Sigmoid colon (tissue), 7 donors: ENCODE measurements around the gene FBLN1. TPM values are rescaled to one million over a fixed set of nuclear protein-coding genes. Genes with fewer than 3 reads are reported as not detected.

Source experiments
- DNase-seq: peaks from one replicate; pipeline ENCODE4 v3.0.0-alpha.2; 2019
- H3K27ac ChIP-seq, 4 donors: fragments of 200-600 bp; sonication (generic); one replicate each; pipeline ENCODE4 v1.5.1; 2016 to 2019; ENCODE audit warnings: mild to moderate bottlenecking in 1 of 4
- H3K27me3 ChIP-seq, 3 donors: fragments of 200-600 bp; sonication (generic); one replicate each; pipeline ENCODE4 v1.5.1; 2019; ENCODE audit warnings: mild to moderate bottlenecking in 1 of 3
- H3K36me3 ChIP-seq, 4 donors: fragments of 200-600 bp; sonication (generic); one replicate each; pipeline ENCODE4 v1.5.1; 2016 to 2019
- H3K4me1 ChIP-seq, 4 donors: fragments of 200-600 bp; sonication (generic); one replicate each; pipeline ENCODE4 v1.5.1; 2017 to 2019
- H3K4me3 ChIP-seq, 4 donors: fragments of 200-600 bp; sonication (generic); one replicate each; pipeline ENCODE4 v1.5.1; 2017 to 2019; ENCODE audit warnings: mild to moderate bottlenecking in 2 of 4, moderate library complexity in 1 of 4
- H3K9me3 ChIP-seq, 4 donors: fragments of 200-600 bp in 3 of 4; sonication (generic) in 3 of 4; one replicate each; pipeline versions ENCODE4 v1.5.1 to v1.6.1; 2013 to 2019
- EP300 ChIP-seq, 4 donors: sonication (generic); formaldehyde crosslinking; IDR thresholded peaks; one replicate each; pipeline ENCODE4 v1.6.1; 2017; ENCODE audit warnings: antibody characterized with exemption in 4 of 4
- POLR2A ChIP-seq, 2 donors: fragments of 450-650 bp; IDR thresholded peaks; one replicate each; pipeline ENCODE4 v1.6.1; 2016; ENCODE audit warnings: antibody characterized with exemption in 2 of 2, mild to moderate bottlenecking in 2 of 2, moderate library complexity in 2 of 2
- POLR2AphosphoS5 ChIP-seq, 4 donors: sonication (generic); formaldehyde crosslinking; IDR thresholded peaks; one replicate each; pipeline ENCODE4 v1.6.1; 2017; ENCODE audit warnings: antibody characterized with exemption in 4 of 4
- WGBS, 2 donors: extraction: QIAGEN DNeasy Blood & Tissue Kit; methylation state at CpG; one replicate each; pipeline ENCODE4 v1.1.7; 2013; 5-methylcytosine and 5-hydroxymethylcytosine counted together
- intact Hi-C: fragments of 100-400 bp; cut with DNase I; formaldehyde crosslinking; loops from one replicate; pipeline ENCODE4 v1.15.1; 2023
- polyA plus RNA-seq, 3 donors: library from polyadenylated mRNA; stranded (reverse); fragments of 200-250 nt; gene quantifications; one replicate each; pipeline ENCODE4 v1.2.3, GENCODE V29; 2013
- total RNA-seq, 4 donors: library from RNA; depleted of rRNA; stranded (reverse); fragments of >200 nt; gene quantifications; one replicate each; pipeline ENCODE4 v1.1.0, GENCODE V29; 2016
- TF ChIP-seq, protein P1 (sequence below), 4 experiments: fragments of 450-650 bp in 3 of 4; fragments of 200-600 bp in 1 of 4; IDR thresholded peaks; one replicate each; pipeline ENCODE4 v1.5.1; 2016 to 2019; ENCODE audit warnings: antibody characterized with exemption in 4 of 4, mild to moderate bottlenecking in 3 of 4, moderate library complexity in 2 of 4
- donor health status: healthy with polysubstance abuse.
- donor health status: Bipolar disorder and iron deficiency.
- donor health status: healthy.

The FBLN1 gene, protein sequence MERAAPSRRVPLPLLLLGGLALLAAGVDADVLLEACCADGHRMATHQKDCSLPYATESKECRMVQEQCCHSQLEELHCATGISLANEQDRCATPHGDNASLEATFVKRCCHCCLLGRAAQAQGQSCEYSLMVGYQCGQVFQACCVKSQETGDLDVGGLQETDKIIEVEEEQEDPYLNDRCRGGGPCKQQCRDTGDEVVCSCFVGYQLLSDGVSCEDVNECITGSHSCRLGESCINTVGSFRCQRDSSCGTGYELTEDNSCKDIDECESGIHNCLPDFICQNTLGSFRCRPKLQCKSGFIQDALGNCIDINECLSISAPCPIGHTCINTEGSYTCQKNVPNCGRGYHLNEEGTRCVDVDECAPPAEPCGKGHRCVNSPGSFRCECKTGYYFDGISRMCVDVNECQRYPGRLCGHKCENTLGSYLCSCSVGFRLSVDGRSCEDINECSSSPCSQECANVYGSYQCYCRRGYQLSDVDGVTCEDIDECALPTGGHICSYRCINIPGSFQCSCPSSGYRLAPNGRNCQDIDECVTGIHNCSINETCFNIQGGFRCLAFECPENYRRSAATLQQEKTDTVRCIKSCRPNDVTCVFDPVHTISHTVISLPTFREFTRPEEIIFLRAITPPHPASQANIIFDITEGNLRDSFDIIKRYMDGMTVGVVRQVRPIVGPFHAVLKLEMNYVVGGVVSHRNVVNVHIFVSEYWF
- total RNA-seq (100 to 1,000 TPM; 123 to 230 (median 205) TPM), polyA plus RNA-seq (10 to 100 TPM in 2 of 3 donors, 1 to 10 TPM in 1; 9.0 to 43.6 (median 33.0) TPM)

DNA sequence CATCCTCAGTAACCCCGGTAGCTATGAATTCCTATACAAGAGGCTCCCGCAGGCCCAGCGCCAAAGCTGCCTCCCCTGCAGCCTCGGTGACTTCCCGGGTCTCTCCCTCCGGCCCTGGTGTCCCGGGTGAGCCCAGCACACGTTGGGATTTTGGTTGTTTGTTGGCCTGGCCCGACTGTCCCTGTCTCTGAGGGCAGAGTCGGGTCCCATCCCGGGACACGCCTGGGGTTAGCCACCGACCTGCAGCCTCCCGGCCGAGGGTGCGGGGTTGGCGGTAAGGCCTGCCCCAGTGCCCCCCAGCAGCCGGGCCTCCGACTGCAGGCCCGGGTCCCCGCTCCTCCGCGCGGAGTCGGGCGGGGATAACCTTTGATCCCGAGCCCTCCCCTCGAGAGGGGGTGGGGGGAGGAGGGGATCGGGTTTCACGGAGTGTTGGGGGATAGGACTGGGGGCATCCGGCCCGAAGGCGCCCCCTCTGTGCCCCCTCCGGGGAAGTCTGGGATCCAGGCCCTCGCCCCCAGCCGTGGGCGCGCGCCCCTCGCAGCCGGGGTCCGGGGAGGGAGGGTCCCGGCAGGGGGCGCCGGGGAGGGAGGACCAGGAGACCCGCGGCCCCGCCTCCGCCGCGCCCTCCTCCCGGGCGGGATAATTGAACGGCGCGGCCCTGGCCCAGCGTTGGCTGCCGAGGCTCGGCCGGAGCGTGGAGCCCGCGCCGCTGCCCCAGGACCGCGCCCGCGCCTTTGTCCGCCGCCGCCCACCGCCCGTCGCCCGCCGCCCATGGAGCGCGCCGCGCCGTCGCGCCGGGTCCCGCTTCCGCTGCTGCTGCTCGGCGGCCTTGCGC lies at the start of gene FBLN1:
Gene FBLN1 (plus strand): TSS at position 669 of the 835 bp plus-strand sequence. CDS start 103 bp downstream, at position 772.
- intact Hi-C loops = no loop called here
- H3K4me1 ChIP-seq = peaks cover 0 to 45% (median 38%) of the 10 kb centered on the region in 4 donors
- H3K9me3 ChIP-seq = no peaks in the 10 kb centered on the region
- 3 to 6% methylated on average over 89 of the region's 89 CpGs for WGBS, 2 donors
- H3K27me3 ChIP-seq = peaks cover 8 to 21% (median 11%) of the 10 kb centered on the region in 3 donors
- H3K27ac ChIP-seq = peak within 1 kb of the TSS; percentile 74 to 82 (median 78)
- no peak for DNase-seq
- TF ChIP-seq POLR2AphosphoS5 (IDR thresholded peaks at IDR 0.05) = peak in 2 of 4 donors; percentile 26 to 52
- TF ChIP-seq, protein P1, sequence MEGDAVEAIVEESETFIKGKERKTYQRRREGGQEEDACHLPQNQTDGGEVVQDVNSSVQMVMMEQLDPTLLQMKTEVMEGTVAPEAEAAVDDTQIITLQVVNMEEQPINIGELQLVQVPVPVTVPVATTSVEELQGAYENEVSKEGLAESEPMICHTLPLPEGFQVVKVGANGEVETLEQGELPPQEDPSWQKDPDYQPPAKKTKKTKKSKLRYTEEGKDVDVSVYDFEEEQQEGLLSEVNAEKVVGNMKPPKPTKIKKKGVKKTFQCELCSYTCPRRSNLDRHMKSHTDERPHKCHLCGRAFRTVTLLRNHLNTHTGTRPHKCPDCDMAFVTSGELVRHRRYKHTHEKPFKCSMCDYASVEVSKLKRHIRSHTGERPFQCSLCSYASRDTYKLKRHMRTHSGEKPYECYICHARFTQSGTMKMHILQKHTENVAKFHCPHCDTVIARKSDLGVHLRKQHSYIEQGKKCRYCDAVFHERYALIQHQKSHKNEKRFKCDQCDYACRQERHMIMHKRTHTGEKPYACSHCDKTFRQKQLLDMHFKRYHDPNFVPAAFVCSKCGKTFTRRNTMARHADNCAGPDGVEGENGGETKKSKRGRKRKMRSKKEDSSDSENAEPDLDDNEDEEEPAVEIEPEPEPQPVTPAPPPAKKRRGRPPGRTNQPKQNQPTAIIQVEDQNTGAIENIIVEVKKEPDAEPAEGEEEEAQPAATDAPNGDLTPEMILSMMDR (IDR thresholded peaks at IDR 0.05) = no peak
- TF ChIP-seq POLR2A (IDR thresholded peaks at IDR 0.05) = no peak
- H3K36me3 ChIP-seq = no peaks in the 10 kb centered on the region
- H3K4me3 ChIP-seq = peak within 1 kb of the TSS; percentile 48 to 63 (median 61)

DNA sequence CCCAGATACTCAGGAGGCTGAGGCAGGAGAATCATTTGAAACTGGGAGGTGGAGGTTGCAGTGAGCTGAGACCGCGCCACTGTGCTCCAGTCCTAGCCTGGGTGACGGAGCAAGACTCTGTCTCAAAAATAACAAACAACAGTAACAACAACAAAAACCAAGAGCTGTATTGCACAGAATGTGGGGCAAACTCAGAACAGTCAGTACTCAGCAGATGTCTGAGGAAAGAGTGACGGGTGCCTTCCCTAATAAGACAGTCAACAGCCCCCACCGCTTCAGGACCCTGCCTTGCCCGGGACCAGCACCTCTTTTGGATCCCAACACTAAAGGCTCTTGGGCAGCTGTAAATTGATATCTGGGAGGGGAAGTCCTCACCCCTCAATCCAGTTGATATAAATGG lies 48.9 kb upstream of the FBLN1 start:
- intact Hi-C loops = loop anchor here (5.0 kb wide), 1 partner anchor 44 kb away; no protein-coding TSS in a partner anchor
- Histone ChIP-seq H3K4me3 (no peak overlapping the region), H3K36me3 (no peaks in the 10 kb centered on the region), H3K27ac (peak overlapping the region in 1 of 4 donors; percentile 20), H3K9me3 (no peaks in the 10 kb centered on the region), H3K27me3 (no peaks in the 10 kb centered on the region), H3K4me1 (peaks cover 0 to 10% (median 4%) of the 10 kb centered on the region in 4 donors)
- WGBS, 2 donors = 83 to 93% methylated on average over 6 of the region's 6 CpGs
- no peak for TF ChIP-seq POLR2AphosphoS5 (IDR thresholded peaks at IDR 0.05)
- TF ChIP-seq POLR2A (IDR thresholded peaks at IDR 0.05) = no peak
- no peak for TF ChIP-seq EP300 (IDR thresholded peaks at IDR 0.05)
- TF ChIP-seq, protein P1 (IDR thresholded peaks at IDR 0.05) = no peak
- no peak for DNase-seq

DNA sequence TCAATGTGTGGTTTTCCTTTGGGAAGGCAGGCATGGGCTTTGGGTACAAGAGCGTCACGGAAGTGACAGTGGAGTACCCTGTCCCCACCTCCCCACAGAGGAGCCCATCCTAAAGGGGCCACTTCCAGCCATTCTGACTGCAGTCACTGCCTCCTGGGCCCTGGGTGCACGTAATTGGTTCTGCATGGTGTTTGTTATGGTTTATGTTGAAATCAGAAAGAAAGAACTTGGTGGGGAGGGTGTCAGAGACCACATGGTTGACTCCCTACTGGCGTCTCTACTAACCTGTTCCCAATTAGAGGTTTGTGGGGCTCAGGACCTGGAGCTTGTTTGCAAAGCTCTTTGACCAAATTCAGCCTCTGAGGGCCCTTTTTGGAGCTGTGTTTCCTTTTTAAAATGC lies 48.4 kb upstream of the FBLN1 start:
- DNase-seq = no peak
- intact Hi-C loops = loop anchor here (5.0 kb wide), 1 partner anchor 43 kb away; no protein-coding TSS in a partner anchor
- WGBS, 2 donors = 65 to 80% methylated on average over 4 of the region's 4 CpGs
- Histone ChIP-seq H3K4me1 (peaks cover 0 to 10% (median 4%) of the 10 kb centered on the region in 4 donors), H3K9me3 (no peaks in the 10 kb centered on the region), H3K27me3 (no peaks in the 10 kb centered on the region), H3K36me3 (no peaks in the 10 kb centered on the region), H3K27ac (peak overlapping the region in 1 of 4 donors; percentile 20), H3K4me3 (no peak overlapping the region)
- no peak for TF ChIP-seq POLR2AphosphoS5 (IDR thresholded peaks at IDR 0.05)
- TF ChIP-seq, protein P1 (IDR thresholded peaks at IDR 0.05) = no peak
- no peak for TF ChIP-seq EP300 (IDR thresholded peaks at IDR 0.05)
- TF ChIP-seq POLR2A (IDR thresholded peaks at IDR 0.05) = no peak

DNA sequence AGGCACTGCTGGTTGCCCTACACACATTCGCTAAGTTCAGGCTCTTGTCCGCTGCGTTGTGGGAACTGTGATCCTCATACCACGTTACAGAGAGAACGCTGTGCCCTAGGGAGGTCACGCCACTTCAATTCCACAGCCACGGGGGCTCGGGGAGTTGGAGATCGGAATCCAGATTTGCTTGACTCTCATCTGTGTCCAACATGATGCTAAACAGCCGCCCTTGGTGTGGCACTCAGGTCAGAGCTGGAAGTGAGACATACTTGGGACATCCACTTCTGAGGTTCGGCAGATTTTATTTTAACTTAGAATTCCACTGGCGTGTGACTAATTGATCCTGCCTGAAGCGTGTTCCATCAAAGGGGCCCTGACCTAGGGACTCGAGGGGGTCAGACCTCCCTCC lies 47.5 kb upstream of the FBLN1 start:
- no peak for TF ChIP-seq POLR2A (IDR thresholded peaks at IDR 0.05)
- TF ChIP-seq, protein P1 (IDR thresholded peaks at IDR 0.05) = no peak
- WGBS, 2 donors = 83 to 84% methylated on average over 14 of the region's 14 CpGs
- Histone ChIP-seq H3K36me3 (no peaks in the 10 kb centered on the region), H3K27me3 (no peaks in the 10 kb centered on the region), H3K4me1 (peaks cover 0 to 10% (median 4%) of the 10 kb centered on the region in 4 donors), H3K9me3 (no peaks in the 10 kb centered on the region), H3K4me3 (no peak overlapping the region), H3K27ac (no peak overlapping the region)
- DNase-seq = no peak
- intact Hi-C loops = no loop called here
